ENCODE data around the gene PDE4B.
"Not testable (repeated sequence)": the region's sequence is repeated elsewhere in the genome, so short reads cannot be mapped to it uniquely, and the experiment has no call there.

The PDE4B gene

GRCh38 chr1:66135161-66135560, 342.5 kb downstream of the PDE4B start:
- DNase-seq (ENCODE audit: low spot score) = no peak

GRCh38 chr1:66136423-66136822, 343.7 kb downstream of the PDE4B start:
- DNase-seq (ENCODE audit: low spot score) = not testable (repeated sequence)

GRCh38 chr1:66137235-66137634, 344.5 kb downstream of the PDE4B start:
- no peak for DNase-seq (ENCODE audit: low spot score)

GRCh38 chr1:66138613-66139012, 345.9 kb downstream of the PDE4B start:
- DNase-seq (ENCODE audit: low spot score) = no peak

- no peak for DNase-seq (ENCODE audit: low spot score)
Measured at GRCh38 chr1:66140072-66140471, 347.4 kb downstream of the PDE4B start.

GRCh38 chr1:66143651-66144050, 351.0 kb downstream of the PDE4B start:
- no peak for DNase-seq (ENCODE audit: low spot score)

- DNase-seq (ENCODE audit: low spot score) = no peak
Measured at GRCh38 chr1:66147226-66147835, 354.6 kb downstream of the PDE4B start.

GRCh38 chr1:66152034-66152433, 359.3 kb downstream of the PDE4B start:
- no peak for DNase-seq (ENCODE audit: low spot score)

GRCh38 chr1:66154394-66154793, 361.7 kb downstream of the PDE4B start:
- no peak for DNase-seq (ENCODE audit: low spot score)

- no peak for DNase-seq (ENCODE audit: low spot score)
Measured at GRCh38 chr1:66156144-66156543, 363.4 kb downstream of the PDE4B start.

- DNase-seq (ENCODE audit: low spot score) = no peak
Measured at GRCh38 chr1:66159800-66160199, 367.1 kb downstream of the PDE4B start.

- no peak for DNase-seq (ENCODE audit: low spot score)
Measured at GRCh38 chr1:66160719-66161118, 368.0 kb downstream of the PDE4B start.

GRCh38 chr1:66166753-66167152, 374.1 kb downstream of the PDE4B start:
- DNase-seq (ENCODE audit: low spot score) = no peak

- no peak for DNase-seq (ENCODE audit: low spot score)
Measured at GRCh38 chr1:66167267-66167666, 374.6 kb downstream of the PDE4B start.

GRCh38 chr1:66168467-66168887, 375.8 kb downstream of the PDE4B start:
- no peak for DNase-seq (ENCODE audit: low spot score)

GRCh38 chr1:66168948-66169671, 376.4 kb downstream of the PDE4B start:
- peak; percentile 12 for DNase-seq (ENCODE audit: low spot score)

GRCh38 chr1:66172272-66172671, 379.6 kb downstream of the PDE4B start:
- no peak for DNase-seq (ENCODE audit: low spot score)

- DNase-seq (ENCODE audit: low spot score) = no peak
Measured at GRCh38 chr1:66175098-66175497, 382.4 kb downstream of the PDE4B start.

- DNase-seq (ENCODE audit: low spot score) = no peak
Measured at GRCh38 chr1:66175581-66175980, 382.9 kb downstream of the PDE4B start.

GRCh38 chr1:66176012-66176715, 383.5 kb downstream of the PDE4B start:
- no peak for DNase-seq (ENCODE audit: low spot score)

- DNase-seq (ENCODE audit: low spot score) = no peak
Measured at GRCh38 chr1:66176832-66177231, 384.1 kb downstream of the PDE4B start.

GRCh38 chr1:66177510-66177909, 384.8 kb downstream of the PDE4B start:
- DNase-seq (ENCODE audit: low spot score) = no peak

- no peak for DNase-seq (ENCODE audit: low spot score)
Measured at GRCh38 chr1:66182026-66182425, 389.3 kb downstream of the PDE4B start.
